Measurements from ENCODE around the gene ECPAS.
A peak's percentile ranks its signal among the peaks of the same experiment; 100 is the strongest.
"Not testable (repeated sequence)": the region's sequence is repeated elsewhere in the genome, so short reads cannot be mapped to it uniquely, and the experiment has no call there.

The ECPAS gene

GRCh38 chr9:111501005-111501562, 16.9 kb upstream of the ECPAS start:
- H3K9ac ChIP-seq (ENCODE audit: low read depth, low read length): no peak overlapping the region

GRCh38 chr9:111497196-111497595, 13.0 kb upstream of the ECPAS start:
- not testable (repeated sequence) for H3K36me3 ChIP-seq (ENCODE audit: insufficient read depth, low read length)

More at GRCh38 chr9:111501005-111501562, 16.9 kb upstream of the ECPAS start:
- Histone ChIP-seq H3K9me3 (ENCODE audit: control insufficient read depth, insufficient read depth, low read length) (no peaks in the 10 kb centered on the region), H3K36me3 (ENCODE audit: insufficient read depth, low read length) (no peaks in the 10 kb centered on the region), H3K4me1 (ENCODE audit: insufficient read depth, low read length) (peaks cover 8% of the 10 kb centered on the region; the same call in 1 of the 2 replicates)

GRCh38 chr9:111484572-111484894, 350 bp upstream of the ECPAS start:
- no peaks in the 10 kb centered on the region for H3K9me3 ChIP-seq (ENCODE audit: control insufficient read depth, insufficient read depth, low read length)
- peak overlapping the region; percentile 77 for H3K9ac ChIP-seq (ENCODE audit: low read depth, low read length)

More at GRCh38 chr9:111497196-111497595, 13.0 kb upstream of the ECPAS start:
- not testable (repeated sequence) for H3K9me3 ChIP-seq (ENCODE audit: control insufficient read depth, insufficient read depth, low read length); H3K9ac ChIP-seq (ENCODE audit: low read depth, low read length); H3K4me1 ChIP-seq (ENCODE audit: insufficient read depth, low read length)

GRCh38 chr9:111483439-111483857, 735 bp downstream of the ECPAS start:
- H3K9me3 ChIP-seq (ENCODE audit: control insufficient read depth, insufficient read depth, low read length): no peaks in the 10 kb centered on the region
- H3K4me1 ChIP-seq (ENCODE audit: insufficient read depth, low read length): no peaks in the 10 kb centered on the region
- peak overlapping the region; percentile 77 for H3K9ac ChIP-seq (ENCODE audit: low read depth, low read length)
- H3K36me3 ChIP-seq (ENCODE audit: insufficient read depth, low read length): no peaks in the 10 kb centered on the region

More at GRCh38 chr9:111484572-111484894, 350 bp upstream of the ECPAS start:
- no peaks in the 10 kb centered on the region for H3K36me3 ChIP-seq (ENCODE audit: insufficient read depth, low read length)
- H3K4me1 ChIP-seq (ENCODE audit: insufficient read depth, low read length): no peaks in the 10 kb centered on the region

GRCh38 chr9:111482694-111483438, 1.3 kb downstream of the ECPAS start:
- Histone ChIP-seq H3K9me3 (ENCODE audit: control insufficient read depth, insufficient read depth, low read length) (no peaks in the 10 kb centered on the region), H3K9ac (ENCODE audit: low read depth, low read length) (peak overlapping the region; percentile 77), H3K36me3 (ENCODE audit: insufficient read depth, low read length) (no peaks in the 10 kb centered on the region), H3K4me1 (ENCODE audit: insufficient read depth, low read length) (no peaks in the 10 kb centered on the region)

- no peaks in the 10 kb centered on the region for H3K36me3 ChIP-seq (ENCODE audit: insufficient read depth, low read length)
- H3K9me3 ChIP-seq (ENCODE audit: control insufficient read depth, insufficient read depth, low read length): no peaks in the 10 kb centered on the region
- no peaks in the 10 kb centered on the region for H3K4me1 ChIP-seq (ENCODE audit: insufficient read depth, low read length)
- peak overlapping the region; percentile 77 for H3K9ac ChIP-seq (ENCODE audit: low read depth, low read length)
Observed at GRCh38 chr9:111481885-111482636, 2.1 kb downstream of the ECPAS start.

- H3K9ac ChIP-seq (ENCODE audit: low read depth, low read length): no peak overlapping the region
- no peaks in the 10 kb centered on the region for H3K36me3 ChIP-seq (ENCODE audit: insufficient read depth, low read length)
- H3K9me3 ChIP-seq (ENCODE audit: control insufficient read depth, insufficient read depth, low read length): no peaks in the 10 kb centered on the region
- H3K4me1 ChIP-seq (ENCODE audit: insufficient read depth, low read length): peaks cover 13% of the 10 kb centered on the region
Observed at GRCh38 chr9:111477677-111478076, 6.5 kb downstream of the ECPAS start.

GRCh38 chr9:111475195-111475594, 9.0 kb downstream of the ECPAS start:
- H3K9ac ChIP-seq (ENCODE audit: low read depth, low read length): no peak overlapping the region
- H3K36me3 ChIP-seq (ENCODE audit: insufficient read depth, low read length): no peaks in the 10 kb centered on the region
- peaks cover 20% of the 10 kb centered on the region for H3K4me1 ChIP-seq (ENCODE audit: insufficient read depth, low read length)
- no peaks in the 10 kb centered on the region for H3K9me3 ChIP-seq (ENCODE audit: control insufficient read depth, insufficient read depth, low read length)

GRCh38 chr9:111474385-111474784, 9.8 kb downstream of the ECPAS start:
- no peaks in the 10 kb centered on the region for H3K9me3 ChIP-seq (ENCODE audit: control insufficient read depth, insufficient read depth, low read length)
- H3K9ac ChIP-seq (ENCODE audit: low read depth, low read length): no peak overlapping the region
- peaks cover 20% of the 10 kb centered on the region for H3K4me1 ChIP-seq (ENCODE audit: insufficient read depth, low read length)
- no peaks in the 10 kb centered on the region for H3K36me3 ChIP-seq (ENCODE audit: insufficient read depth, low read length)

- Histone ChIP-seq H3K9ac (ENCODE audit: low read depth, low read length) (no peak overlapping the region), H3K4me1 (ENCODE audit: insufficient read depth, low read length) (peaks cover 7% of the 10 kb centered on the region), H3K36me3 (ENCODE audit: insufficient read depth, low read length) (no peaks in the 10 kb centered on the region), H3K9me3 (ENCODE audit: control insufficient read depth, insufficient read depth, low read length) (no peaks in the 10 kb centered on the region)
Observed at GRCh38 chr9:111467778-111468367, 16.3 kb downstream of the ECPAS start.

GRCh38 chr9:111463048-111463447, 21.1 kb downstream of the ECPAS start:
- peaks cover 4% of the 10 kb centered on the region; the same call in 1 of the 2 replicates for H3K9me3 ChIP-seq (ENCODE audit: control insufficient read depth, insufficient read depth, low read length)
- peaks cover 9% of the 10 kb centered on the region for H3K4me1 ChIP-seq (ENCODE audit: insufficient read depth, low read length)
- H3K9ac ChIP-seq (ENCODE audit: low read depth, low read length): no peak overlapping the region
- no peaks in the 10 kb centered on the region for H3K36me3 ChIP-seq (ENCODE audit: insufficient read depth, low read length)

GRCh38 chr9:111458139-111459009, 25.8 kb downstream of the ECPAS start:
- Histone ChIP-seq H3K9ac (ENCODE audit: low read depth, low read length) (no peak overlapping the region), H3K36me3 (ENCODE audit: insufficient read depth, low read length) (no peaks in the 10 kb centered on the region), H3K4me1 (ENCODE audit: insufficient read depth, low read length) (peaks cover 24% of the 10 kb centered on the region), H3K9me3 (ENCODE audit: control insufficient read depth, insufficient read depth, low read length) (peaks cover 4% of the 10 kb centered on the region; the same call in 1 of the 2 replicates)

- H3K9me3 ChIP-seq (ENCODE audit: control insufficient read depth, insufficient read depth, low read length): no peaks in the 10 kb centered on the region
- peaks cover 32% of the 10 kb centered on the region for H3K4me1 ChIP-seq (ENCODE audit: insufficient read depth, low read length)
- no peak overlapping the region for H3K9ac ChIP-seq (ENCODE audit: low read depth, low read length)
- no peaks in the 10 kb centered on the region for H3K36me3 ChIP-seq (ENCODE audit: insufficient read depth, low read length)
Observed at GRCh38 chr9:111456529-111456928, 27.7 kb downstream of the ECPAS start.

GRCh38 chr9:111455638-111456037, 28.5 kb downstream of the ECPAS start:
- Histone ChIP-seq H3K9ac (ENCODE audit: low read depth, low read length) (no peak overlapping the region), H3K4me1 (ENCODE audit: insufficient read depth, low read length) (peaks cover 32% of the 10 kb centered on the region), H3K36me3 (ENCODE audit: insufficient read depth, low read length) (no peaks in the 10 kb centered on the region), H3K9me3 (ENCODE audit: control insufficient read depth, insufficient read depth, low read length) (no peaks in the 10 kb centered on the region)
